Uterus (tissue), 4 donors: Measurements from ENCODE around the gene GCNT1. TPM values are rescaled to one million over a fixed set of nuclear protein-coding genes. Genes with fewer than 3 reads are reported as not detected.

Experiments used
- DNase-seq, 2 donors: peaks; one replicate each; pipeline ENCODE4 v3.0.0-alpha.2; 2019 to 2020
- H3K27ac ChIP-seq, 2 donors: fragments of 200-600 bp; sonication (generic); 1 replicate in 1 of 2; 2 replicates in 1 of 2; pipeline ENCODE4 v1.5.1; 2016 to 2018
- H3K27me3 ChIP-seq, 2 donors: fragments of 200-600 bp; sonication (generic); one replicate each; pipeline ENCODE4 v1.5.1; 2018 to 2019; ENCODE audit warnings: control low read depth in 1 of 2
- H3K36me3 ChIP-seq, 2 donors: fragments of 200-600 bp; sonication (generic); one replicate each; pipeline ENCODE4 v1.5.1; 2019; ENCODE audit warnings: control low read depth in 1 of 2
- H3K4me1 ChIP-seq, 2 donors: fragments of 200-600 bp; sonication (generic); one replicate each; pipeline ENCODE4 v1.5.1; 2018 to 2019; ENCODE audit warnings: control low read depth in 1 of 2
- H3K4me3 ChIP-seq, 2 donors: fragments of 200-600 bp; sonication (generic); 1 replicate in 1 of 2; 2 replicates in 1 of 2; pipeline ENCODE4 v1.5.1; 2018 to 2019; ENCODE audit warnings: mild to moderate bottlenecking in 1 of 2
- H3K9me3 ChIP-seq, 2 donors: fragments of 200-600 bp; sonication (generic); one replicate each; pipeline ENCODE4 v1.5.1; 2019; ENCODE audit warnings: control low read depth in 1 of 2
- POLR2A ChIP-seq, 2 donors: fragments of 450-650 bp; IDR thresholded peaks; one replicate each; pipeline ENCODE4 v1.6.1; 2016; ENCODE audit warnings: antibody characterized with exemption in 2 of 2, mild to moderate bottlenecking in 1 of 2, moderate library complexity in 1 of 2
- intact Hi-C: fragments of 100-400 bp; cut with DNase I; formaldehyde crosslinking; loops from one replicate; pipeline ENCODE4 v1.15.1; 2023; ENCODE audit warnings: low total_unique reads
- total RNA-seq, 4 donors: library from RNA; depleted of rRNA in 3 of 4; stranded (reverse); fragments of >200 nt in 3 of 4; gene quantifications; one replicate each; pipeline versions ENCODE4 v1.1.0 to v1.2.4, GENCODE V29; 2014 to 2023
- TF ChIP-seq, protein P1 (sequence below), 4 experiments: fragments of 200-600 bp in 2 of 4; fragments of 450-650 bp in 2 of 4; sonication (generic) in 2 of 4; IDR thresholded peaks; one replicate each; pipeline ENCODE4 v1.5.1; 2016 to 2019; ENCODE audit warnings: antibody characterized with exemption in 4 of 4, mild to moderate bottlenecking in 2 of 4, moderate library complexity in 1 of 4
- donor health status: DM: yes; HTN: yes; CAD: no.

The GCNT1 gene
- total RNA-seq, 4 donors from 2014 or later, result 1.8 to 30.7 (median 8.9) TPM

- TF ChIP-seq POLR2A (IDR thresholded peaks at IDR 0.05), result no peak
- TF ChIP-seq, protein P1, sequence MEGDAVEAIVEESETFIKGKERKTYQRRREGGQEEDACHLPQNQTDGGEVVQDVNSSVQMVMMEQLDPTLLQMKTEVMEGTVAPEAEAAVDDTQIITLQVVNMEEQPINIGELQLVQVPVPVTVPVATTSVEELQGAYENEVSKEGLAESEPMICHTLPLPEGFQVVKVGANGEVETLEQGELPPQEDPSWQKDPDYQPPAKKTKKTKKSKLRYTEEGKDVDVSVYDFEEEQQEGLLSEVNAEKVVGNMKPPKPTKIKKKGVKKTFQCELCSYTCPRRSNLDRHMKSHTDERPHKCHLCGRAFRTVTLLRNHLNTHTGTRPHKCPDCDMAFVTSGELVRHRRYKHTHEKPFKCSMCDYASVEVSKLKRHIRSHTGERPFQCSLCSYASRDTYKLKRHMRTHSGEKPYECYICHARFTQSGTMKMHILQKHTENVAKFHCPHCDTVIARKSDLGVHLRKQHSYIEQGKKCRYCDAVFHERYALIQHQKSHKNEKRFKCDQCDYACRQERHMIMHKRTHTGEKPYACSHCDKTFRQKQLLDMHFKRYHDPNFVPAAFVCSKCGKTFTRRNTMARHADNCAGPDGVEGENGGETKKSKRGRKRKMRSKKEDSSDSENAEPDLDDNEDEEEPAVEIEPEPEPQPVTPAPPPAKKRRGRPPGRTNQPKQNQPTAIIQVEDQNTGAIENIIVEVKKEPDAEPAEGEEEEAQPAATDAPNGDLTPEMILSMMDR (IDR thresholded peaks at IDR 0.05), result no peak
- Histone ChIP-seq H3K9me3 (no peaks in the 10 kb centered on the region), H3K4me1 (no peaks in the 10 kb centered on the region), H3K36me3 (no peaks in the 10 kb centered on the region), H3K27ac (no peak overlapping the region), H3K4me3 (no peak overlapping the region), H3K27me3 (no peaks in the 10 kb centered on the region)
- intact Hi-C loops, result no loop called here
- no peak for DNase-seq
These were observed 83.4 kb downstream of the GCNT1 start for GRCh38 chr9:76542360-76542759.

- Histone ChIP-seq H3K9me3 (no peaks in the 10 kb centered on the region), H3K27me3 (no peaks in the 10 kb centered on the region), H3K4me3 (no peak overlapping the region), H3K36me3 (no peaks in the 10 kb centered on the region), H3K4me1 (no peaks in the 10 kb centered on the region), H3K27ac (no peak overlapping the region)
- intact Hi-C loops, result no loop called here
- no peak for TF ChIP-seq POLR2A (IDR thresholded peaks at IDR 0.05)
- TF ChIP-seq, protein P1 (IDR thresholded peaks at IDR 0.05), result no peak
- DNase-seq, result no peak
These were observed 86.2 kb downstream of the GCNT1 start for GRCh38 chr9:76545191-76545590.

DNA sequence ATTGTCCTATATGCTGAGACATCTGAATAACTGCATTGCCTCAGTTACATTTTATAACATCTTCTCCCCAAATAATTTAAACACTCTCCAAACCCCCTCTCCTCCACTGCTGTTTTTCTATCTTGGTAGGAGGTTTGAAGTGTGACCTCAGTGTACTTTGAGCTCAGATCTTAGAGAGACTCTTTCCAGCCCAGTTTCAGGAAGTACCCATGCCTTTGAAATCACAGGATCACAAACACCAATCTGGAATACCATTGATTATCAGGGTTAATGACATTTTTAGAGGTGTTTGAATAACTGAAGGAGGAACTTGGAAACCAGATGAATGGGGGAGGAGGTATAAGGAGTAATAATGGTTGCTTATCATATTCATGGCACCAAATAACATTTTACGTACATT, 93.2 kb downstream of the GCNT1 start:
- intact Hi-C loops, result no loop called here
- Histone ChIP-seq H3K4me3 (no peak overlapping the region), H3K4me1 (no peaks in the 10 kb centered on the region), H3K36me3 (no peaks in the 10 kb centered on the region), H3K9me3 (no peaks in the 10 kb centered on the region), H3K27me3 (no peaks in the 10 kb centered on the region), H3K27ac (no peak overlapping the region)
- TF ChIP-seq, protein P1 (IDR thresholded peaks at IDR 0.05), result no peak
- no peak for TF ChIP-seq POLR2A (IDR thresholded peaks at IDR 0.05)
- DNase-seq, result no peak

DNA sequence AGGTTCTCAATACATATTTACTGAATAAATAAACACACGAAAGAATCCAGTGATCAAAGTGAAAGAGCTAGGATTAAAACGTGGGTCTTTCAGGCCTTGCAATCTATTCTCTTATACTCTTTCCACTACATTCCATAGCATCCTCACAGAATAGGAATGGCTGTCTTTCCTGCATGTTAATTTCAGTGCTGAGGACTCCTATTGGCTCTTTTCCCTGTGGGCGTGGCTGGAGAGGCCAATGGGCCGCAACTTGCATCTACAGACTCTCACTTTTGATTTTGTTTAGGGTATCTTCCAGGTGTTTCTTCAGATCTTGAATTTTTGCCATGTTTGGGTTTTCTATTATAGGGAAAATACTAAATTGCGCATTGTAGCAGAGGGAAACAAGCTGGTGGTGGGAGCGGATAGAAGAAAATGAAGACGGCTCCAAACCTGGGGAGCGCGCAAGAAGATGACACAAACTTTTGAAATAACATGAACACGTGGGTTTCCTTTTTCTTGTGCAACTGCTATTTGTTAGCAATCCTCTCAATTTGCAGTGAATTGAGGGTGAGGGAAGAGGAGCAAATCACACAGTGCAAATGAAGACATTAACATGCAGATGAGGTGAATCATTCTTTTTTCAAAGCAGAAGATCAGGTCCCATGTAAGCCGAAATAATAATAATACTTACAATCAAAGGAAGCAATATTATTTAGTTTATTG, 93.9 kb downstream of the GCNT1 start:
- H3K4me3 ChIP-seq, result no peak overlapping the region
- TF ChIP-seq, protein P1 (IDR thresholded peaks at IDR 0.05), result no peak
- TF ChIP-seq POLR2A (IDR thresholded peaks at IDR 0.05), result no peak
- no peak overlapping the region for H3K27ac ChIP-seq
- H3K9me3 ChIP-seq, result no peaks in the 10 kb centered on the region
- no peak for DNase-seq
- H3K27me3 ChIP-seq, result no peaks in the 10 kb centered on the region
- intact Hi-C loops, result no loop called here
- no peaks in the 10 kb centered on the region for H3K4me1 ChIP-seq
- H3K36me3 ChIP-seq, result no peaks in the 10 kb centered on the region

DNA sequence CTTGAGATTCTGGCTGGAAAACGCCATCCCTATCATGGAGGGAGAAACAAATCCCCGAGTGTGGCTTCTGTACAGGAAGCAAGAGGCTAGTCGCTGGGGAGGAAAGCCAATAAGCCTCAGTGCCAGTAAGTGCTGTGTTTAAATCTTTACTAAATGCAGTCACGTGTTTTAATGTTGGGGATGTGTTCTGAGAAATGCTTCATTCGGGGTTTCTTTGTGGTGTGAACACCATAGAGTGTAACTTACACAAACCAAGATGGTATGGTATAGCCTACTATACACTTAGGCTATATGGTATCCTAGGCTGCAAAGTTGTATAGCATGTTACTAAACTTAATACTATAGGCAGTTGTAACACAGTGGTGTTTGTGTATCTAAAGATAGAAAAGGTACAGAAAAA, 94.7 kb downstream of the GCNT1 start:
- H3K27me3 ChIP-seq, result no peaks in the 10 kb centered on the region
- H3K4me3 ChIP-seq, result no peak overlapping the region
- H3K9me3 ChIP-seq, result no peaks in the 10 kb centered on the region
- no peak overlapping the region for H3K27ac ChIP-seq
- no peaks in the 10 kb centered on the region for H3K4me1 ChIP-seq
- H3K36me3 ChIP-seq, result no peaks in the 10 kb centered on the region
- DNase-seq, result no peak
- no peak for TF ChIP-seq POLR2A (IDR thresholded peaks at IDR 0.05)
- TF ChIP-seq, protein P1 (IDR thresholded peaks at IDR 0.05), result no peak
- intact Hi-C loops, result no loop called here

Other genes with a start within 250 kb of the GCNT1 start
- 10 to 100 TPM; 15.6 to 31.0 (median 19.2) TPM for gene RFK, start 64.8 kb upstream of the GCNT1 start, total RNA-seq